T-cell (primary cell): Measurements from ENCODE around the gene MAP3K1. TPM values are rescaled to one million over a fixed set of nuclear protein-coding genes. Genes with fewer than 3 reads are reported as not detected.

Experiments
- ATAC-seq, 4 experiments: fragments of 200-7000 bp in 3 of 4; fragments of 150-1000 bp in 1 of 4; cut with Tn5 transposase; replicated peaks in 1 of 4; 1 replicate in 3 of 4; 2 replicates in 1 of 4; pipeline ENCODE4 v1.10.0; 2021; ENCODE audit warnings: moderate library complexity in 3 of 4, mild to moderate bottlenecking in 2 of 4, moderate number of reproducible peaks in 1 of 4
- CTCF ChIA-PET, 2 donors: fragments of 300-600 bp; sonication (Branson Sonifier 250); formaldehyde crosslinking; loops; one replicate each; lab custom pipeline; 2022; ENCODE audit warnings: antibody characterized with exemption in 2 of 2; lab: Charles Lee
- POLR2A ChIA-PET, 2 donors: fragments of 300-600 bp; sonication (Branson Sonifier 250); formaldehyde crosslinking; loops; one replicate each; lab custom pipeline; 2022; ENCODE audit warnings: antibody characterized with exemption in 2 of 2; lab: Charles Lee
- DNase-seq, 35 experiments: peaks; one replicate each; pipeline versions ENCODE4 v3.0.0 to v3.0.0-alpha.2; 2013 to 2023
- H3K27ac ChIP-seq: one replicate; pipeline ENCODE4 v1.5.1; 2013; ENCODE audit warnings: low read length
- H3K27me3 ChIP-seq, 2 experiments: replicated peaks in 1 of 2; 1 replicate in 1 of 2; 2 replicates in 1 of 2; pipeline versions ENCODE4 v1.6.1 to v1.7.0; 2013; ENCODE audit warnings: low read length in 1 of 2, mixed read lengths in 1 of 2; ENCODE audit not compliant: control insufficient read depth in 2 of 2, insufficient read depth in 2 of 2; ENCODE audit errors: extremely low read depth in 1 of 2
- H3K36me3 ChIP-seq, 2 donors: 1 replicate in 1 of 2; 2 replicates in 1 of 2; pipeline versions ENCODE4 v1.6.1 to v1.7.0; 2013; ENCODE audit warnings: low read length in 1 of 2; ENCODE audit not compliant: control insufficient read depth in 2 of 2, insufficient read depth in 1 of 2; ENCODE audit errors: extremely low read depth in 1 of 2
- H3K4me1 ChIP-seq, 2 experiments: 1 replicate in 1 of 2; 2 replicates in 1 of 2; pipeline versions ENCODE4 v1.6.1 to v1.7.0; 2013; ENCODE audit warnings: low read length in 2 of 2, mixed read lengths in 1 of 2; ENCODE audit not compliant: insufficient read depth in 2 of 2, control insufficient read depth in 1 of 2; ENCODE audit errors: extremely low read depth in 1 of 2
- H3K4me3 ChIP-seq, 2 donors: 1 replicate in 1 of 2; 2 replicates in 1 of 2; pipeline versions ENCODE4 v1.5.1 to v1.7.0; 2013; ENCODE audit warnings: mild to moderate bottlenecking in 2 of 2, low read length in 1 of 2, moderate library complexity in 1 of 2; ENCODE audit not compliant: control insufficient read depth in 1 of 2; ENCODE audit errors: extremely low read depth in 1 of 2
- H3K9me3 ChIP-seq: 2 replicates; pipeline ENCODE4 v1.7.0; 2013
- H3K27ac Mint-ChIP-seq, 2 donors: one replicate each; pipeline ENCODE4 v1.8.0; 2020 to 2021; ENCODE audit warnings: mild to moderate bottlenecking in 2 of 2, mixed read lengths in 2 of 2
- H3K27me3 Mint-ChIP-seq, 2 donors: one replicate each; pipeline ENCODE4 v1.8.0; 2021 to 2022; ENCODE audit warnings: mixed read lengths in 2 of 2
- H3K36me3 Mint-ChIP-seq: one replicate; pipeline ENCODE4 v1.8.0; 2021; ENCODE audit warnings: mixed read lengths
- H3K4me1 Mint-ChIP-seq, 3 donors: one replicate each; pipeline ENCODE4 v1.8.0; 2020 to 2022; ENCODE audit warnings: mixed read lengths in 3 of 3, mild to moderate bottlenecking in 1 of 3
- H3K4me3 Mint-ChIP-seq, 3 donors: one replicate each; pipeline ENCODE4 v1.8.0; 2020 to 2022; ENCODE audit warnings: mild to moderate bottlenecking in 3 of 3, mixed read lengths in 3 of 3, moderate library complexity in 3 of 3
- H3K9me3 Mint-ChIP-seq, 3 donors: one replicate each; pipeline ENCODE4 v1.8.0; 2020 to 2022; ENCODE audit warnings: mixed read lengths in 3 of 3
- WGBS: methylation state at CpG from one replicate; pipeline ENCODE4 v1.1.5; 2013; ENCODE audit warnings: missing lambda C conversion rate; ENCODE audit not compliant: insufficient coverage; 5-methylcytosine and 5-hydroxymethylcytosine counted together
- total RNA-seq, 35 experiments: library from RNA in 6 of 35; stranded (reverse) in 6 of 35; fragments of 120-200 nt in 1 of 35; gene quantifications; one replicate each; pipeline versions ENCODE4 v1.2.1 to v1.2.4 and lab custom pipeline; 2013 to 2026

The MAP3K1 gene
- total RNA-seq, 5 donors from 2014 or later (not counting 1 experiment from before 2014, with no cell fraction given) = 53.1 to 96.0 (median 80.6) TPM

GRCh38 chr5:56833325-56833724 lies 18.0 kb downstream of the MAP3K1 start:
- no CpG with 5 or more reads among the region's 4 CpGs for WGBS
- ATAC-seq (peak in 3 of 4 experiments; percentile 23 to 34 (median 32)), DNase-seq (peak in 2 of 35 experiments; percentile 14 to 26)
- ChIA-PET POLR2A (no interaction called here), CTCF (interaction anchor here (0.5 to 1.1 kb wide), 3 partner anchors 9 to 737 kb away, joined by 3 to 5 read pairs (median 3); no protein-coding TSS in a partner anchor)
- H3K9me3 Mint-ChIP-seq = no peaks in the 10 kb centered on the region
- Histone ChIP-seq H3K27ac (no peak overlapping the region), H3K27me3 (no peaks in the 10 kb centered on the region), H3K9me3 (no peaks in the 10 kb centered on the region), H3K4me1 (peaks cover 55 to 81% of the 10 kb centered on the region in 2 experiments), H3K4me3 (no peak overlapping the region), H3K36me3 (no peaks in the 10 kb centered on the region)
- peaks cover 94 to 100% (median 94%) of the 10 kb centered on the region in 3 donors for H3K4me1 Mint-ChIP-seq
- H3K36me3 Mint-ChIP-seq = no peaks in the 10 kb centered on the region
- peak overlapping the region; percentile 76 to 82 for H3K27ac Mint-ChIP-seq
- H3K27me3 Mint-ChIP-seq = no peaks in the 10 kb centered on the region
- peak overlapping the region in 1 of 3 donors; percentile 43 for H3K4me3 Mint-ChIP-seq

GRCh38 chr5:56837381-56837780 lies 22.0 kb downstream of the MAP3K1 start:
- H3K4me3 ChIP-seq = no peak overlapping the region
- peak overlapping the region; percentile 42 for H3K27ac ChIP-seq
- no peak for ATAC-seq
- no peak for DNase-seq
- Mint-ChIP-seq H3K27me3 (no peaks in the 10 kb centered on the region), H3K9me3 (no peaks in the 10 kb centered on the region), H3K27ac (peak overlapping the region; percentile 79 to 85), H3K36me3 (no peaks in the 10 kb centered on the region), H3K4me3 (peak overlapping the region in 1 of 3 donors; percentile 53), H3K4me1 (peaks cover 92 to 95% (median 94%) of the 10 kb centered on the region in 3 donors)
- WGBS = 90% methylated on average over 2 of the region's 3 CpGs
- CTCF ChIA-PET = interaction anchor here (0.6 to 4.2 kb wide), 31 partner anchors 8 to 1159 kb away, joined by 3 to 105 read pairs (median 5); no protein-coding TSS in a partner anchor
- no peaks in the 10 kb centered on the region for H3K36me3 ChIP-seq
- H3K27me3 ChIP-seq = no peaks in the 10 kb centered on the region
- peaks cover 49 to 59% of the 10 kb centered on the region in 2 experiments for H3K4me1 ChIP-seq
- POLR2A ChIA-PET = interaction anchor here (0.5 to 1.4 kb wide), 8 partner anchors 9 to 883 kb away, joined by 3 to 5 read pairs (median 4); no protein-coding TSS in a partner anchor
- H3K9me3 ChIP-seq = no peaks in the 10 kb centered on the region

- ChIA-PET CTCF (interaction anchor here (0.6 to 4.2 kb wide), 50 partner anchors 8 to 905 kb away, joined by 3 to 105 read pairs (median 4); partner anchors contain the start of gene MAP3K1 (in 1 of the 2)), POLR2A (interaction anchor here (0.6 to 1.4 kb wide), 7 partner anchors 9 to 884 kb away, joined by 3 to 5 read pairs (median 3); no protein-coding TSS in a partner anchor)
- Histone ChIP-seq H3K27me3 (no peaks in the 10 kb centered on the region), H3K27ac (peak overlapping the region; percentile 42), H3K9me3 (no peaks in the 10 kb centered on the region), H3K4me3 (no peak overlapping the region), H3K36me3 (no peaks in the 10 kb centered on the region), H3K4me1 (peaks cover 48 to 55% of the 10 kb centered on the region in 2 experiments)
- ATAC-seq (no peak), DNase-seq (no peak)
- peaks cover 2% of the 10 kb centered on the region for H3K36me3 Mint-ChIP-seq
- H3K27ac Mint-ChIP-seq = peak overlapping the region; percentile 79 to 85
- H3K4me3 Mint-ChIP-seq = peak overlapping the region in 2 of 3 donors; percentile 53 to 57
- peaks cover 91 to 95% (median 94%) of the 10 kb centered on the region in 3 donors for H3K4me1 Mint-ChIP-seq
- H3K27me3 Mint-ChIP-seq = no peaks in the 10 kb centered on the region
- H3K9me3 Mint-ChIP-seq = no peaks in the 10 kb centered on the region
- no CpG with 5 or more reads among the region's 1 CpG for WGBS
Measured at GRCh38 chr5:56837956-56838355, 22.6 kb downstream of the MAP3K1 start.

- Mint-ChIP-seq H3K4me3 (peak overlapping the region; percentile 7 to 57 (median 53)), H3K27me3 (no peaks in the 10 kb centered on the region), H3K36me3 (peaks cover 5% of the 10 kb centered on the region), H3K9me3 (no peaks in the 10 kb centered on the region), H3K27ac (peak overlapping the region; percentile 79 to 85), H3K4me1 (peaks cover 92 to 95% (median 94%) of the 10 kb centered on the region in 3 donors)
- peak in 2 of 35 experiments; percentile 11 to 76 for DNase-seq
- 58% methylated on average over 2 of the region's 4 CpGs for whole genome bisulfite sequencing
- Histone ChIP-seq H3K4me1 (peaks cover 48 to 49% of the 10 kb centered on the region in 2 experiments), H3K27me3 (no peaks in the 10 kb centered on the region), H3K36me3 (no peaks in the 10 kb centered on the region), H3K4me3 (no peak overlapping the region), H3K27ac (peak overlapping the region; percentile 42), H3K9me3 (no peaks in the 10 kb centered on the region)
- CTCF ChIA-PET = interaction anchor here (0.6 to 4.2 kb wide), 49 partner anchors 8 to 902 kb away, joined by 3 to 105 read pairs (median 4); partner anchors contain the start of gene MAP3K1 (in 1 of the 2)
- peak; percentile 53 to 72 (median 59) for ATAC-seq
- POLR2A ChIA-PET = interaction anchor here (0.6 to 1.4 kb wide), 6 partner anchors 10 to 885 kb away, joined by 3 to 5 read pairs (median 3); no protein-coding TSS in a partner anchor
Measured at GRCh38 chr5:56838409-56839039, 23.2 kb downstream of the MAP3K1 start.

GRCh38 chr5:56839062-56839461 lies 23.7 kb downstream of the MAP3K1 start:
- DNase-seq (no peak), ATAC-seq (no peak)
- Mint-ChIP-seq H3K27ac (peak overlapping the region; percentile 79 to 85), H3K4me1 (peaks cover 91 to 95% (median 94%) of the 10 kb centered on the region in 3 donors), H3K27me3 (no peaks in the 10 kb centered on the region), H3K4me3 (peak overlapping the region in 2 of 3 donors; percentile 53 to 57), H3K9me3 (no peaks in the 10 kb centered on the region), H3K36me3 (peaks cover 5% of the 10 kb centered on the region)
- no CpG with 5 or more reads among the region's 4 CpGs for WGBS
- POLR2A ChIA-PET = interaction anchor here in 1 of 2 donors (1.3 to 1.4 kb wide), 2 partner anchors 10 kb away, joined by 3 to 5 read pairs; no protein-coding TSS in a partner anchor
- H3K4me3 ChIP-seq = no peak overlapping the region
- peak overlapping the region; percentile 42 for H3K27ac ChIP-seq
- no peaks in the 10 kb centered on the region for H3K27me3 ChIP-seq
- peaks cover 44 to 48% of the 10 kb centered on the region in 2 experiments for H3K4me1 ChIP-seq
- CTCF ChIA-PET = interaction anchor here (0.6 to 4.2 kb wide), 39 partner anchors 9 to 903 kb away, joined by 3 to 105 read pairs (median 6); partner anchors contain the start of gene MAP3K1 (in 1 of the 2)
- no peaks in the 10 kb centered on the region for H3K9me3 ChIP-seq
- peaks cover 0 to 2% of the 10 kb centered on the region in 2 donors for H3K36me3 ChIP-seq

- DNase-seq (no peak), ATAC-seq (no peak)
- peaks cover 92 to 95% (median 95%) of the 10 kb centered on the region in 3 donors for H3K4me1 Mint-ChIP-seq
- H3K4me3 ChIP-seq = no peak overlapping the region
- ChIA-PET POLR2A (interaction anchor here in 1 of 2 donors (0.7 kb wide), 1 partner anchor 578 kb away, joined by 7 read pairs; no protein-coding TSS in a partner anchor), CTCF (interaction anchor here (0.6 to 4.2 kb wide), 10 partner anchors 17 to 881 kb away, joined by 3 to 105 read pairs (median 4); no protein-coding TSS in a partner anchor)
- peak overlapping the region in 1 of 2 donors; percentile 41 for H3K27ac Mint-ChIP-seq
- no peak overlapping the region for H3K27ac ChIP-seq
- H3K4me3 Mint-ChIP-seq = peak overlapping the region in 1 of 3 donors; percentile 21
- peaks cover 8% of the 10 kb centered on the region for H3K36me3 Mint-ChIP-seq
- no peaks in the 10 kb centered on the region for H3K9me3 ChIP-seq
- H3K36me3 ChIP-seq = peaks cover 0 to 2% of the 10 kb centered on the region in 2 donors
- peaks cover 42 to 45% of the 10 kb centered on the region in 2 experiments for H3K4me1 ChIP-seq
- H3K27me3 ChIP-seq = no peaks in the 10 kb centered on the region
- WGBS = 94% methylated on average over 4 of the region's 7 CpGs
- no peaks in the 10 kb centered on the region for H3K9me3 Mint-ChIP-seq
- H3K27me3 Mint-ChIP-seq = no peaks in the 10 kb centered on the region
Measured at GRCh38 chr5:56840597-56840996, 25.2 kb downstream of the MAP3K1 start.
